ENCODE measurements around the gene SLC9C2.
"Not testable (repeated sequence)": the region's sequence is repeated elsewhere in the genome, so short reads cannot be mapped to it uniquely, and the experiment has no call there.

The SLC9C2 gene

GRCh38 chr1:173529106-173529505 lies 73.8 kb downstream of the SLC9C2 start:
- DNase-seq: no peak

DNA sequence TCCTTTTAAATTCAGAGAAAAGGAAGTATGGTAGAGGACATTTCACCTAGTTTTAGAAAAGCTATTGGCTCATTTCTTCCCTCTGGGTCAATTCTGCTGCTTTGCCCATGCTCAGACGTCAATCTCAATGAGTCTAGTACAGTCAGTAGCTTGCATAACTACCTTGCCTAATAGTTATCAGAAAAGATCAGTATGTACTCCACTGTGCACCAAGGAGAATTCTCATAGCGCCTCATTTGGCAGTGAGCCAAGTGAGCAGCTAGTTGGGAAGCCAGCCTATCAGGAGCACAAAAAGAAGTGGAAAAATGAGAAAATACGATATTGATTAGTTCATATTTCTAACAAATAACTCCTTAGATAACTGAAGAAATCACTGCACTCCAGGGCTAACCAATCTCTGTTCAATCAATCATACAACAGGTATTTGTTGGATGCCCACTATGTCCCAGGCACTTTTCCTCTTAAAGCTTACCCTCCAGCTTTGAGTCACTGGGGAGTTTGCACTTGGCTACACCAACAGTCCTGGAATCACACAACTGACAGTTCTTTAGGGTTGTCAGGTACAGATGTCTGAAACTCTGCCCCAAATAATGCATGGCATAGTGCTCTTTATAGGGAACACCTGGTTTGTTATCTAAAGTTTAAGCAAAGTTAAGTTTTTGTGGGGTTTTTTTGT lies 75.6 kb downstream of the SLC9C2 start:
- peak in 1 of 2 experiments; percentile 31 for DNase-seq

GRCh38 chr1:173525926-173526325 lies 76.9 kb downstream of the SLC9C2 start:
- no peak for DNase-seq

- no peak for DNase-seq
Observed at GRCh38 chr1:173523329-173523728, 79.5 kb downstream of the SLC9C2 start.

DNA sequence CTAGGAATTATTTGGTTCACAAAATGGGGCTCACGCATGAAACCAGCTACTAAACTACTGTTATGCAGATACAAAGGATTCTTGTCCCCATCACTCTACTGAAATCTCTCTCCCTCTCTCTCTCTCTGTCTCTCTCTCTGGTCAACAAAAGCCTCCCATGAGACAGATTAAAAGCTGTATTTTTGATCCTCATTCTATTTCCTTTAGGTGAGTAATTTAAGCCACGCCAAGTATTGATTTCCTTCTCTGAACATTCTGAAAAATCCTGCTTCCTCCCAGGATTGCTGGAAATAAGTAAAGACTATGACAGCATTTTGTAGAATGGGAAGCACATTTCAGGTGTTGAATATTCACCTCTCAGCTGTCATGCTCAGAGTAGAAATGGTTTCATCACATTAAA lies 82.1 kb downstream of the SLC9C2 start:
- DNase-seq: no peak

GRCh38 chr1:173514503-173514902 lies 88.4 kb downstream of the SLC9C2 start:
- DNase-seq: not testable (repeated sequence)

DNA sequence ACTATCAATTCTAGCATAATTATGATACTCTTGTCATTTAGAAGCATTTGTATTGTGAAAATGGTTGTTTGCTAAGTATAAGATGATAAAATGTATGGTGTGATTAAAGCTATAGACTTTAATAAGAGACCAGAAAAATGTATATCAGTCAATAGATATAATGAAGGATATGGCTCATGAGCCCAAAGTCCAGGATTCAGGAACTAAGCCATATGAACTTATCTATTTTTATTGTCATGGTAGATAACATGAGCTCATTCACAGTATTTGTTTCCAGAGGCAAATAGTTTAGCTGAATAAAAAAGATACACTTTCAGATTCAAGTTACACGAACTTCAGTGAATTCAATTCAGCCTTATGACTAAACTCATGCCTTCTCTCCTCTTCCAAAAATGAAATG lies 93.1 kb downstream of the SLC9C2 start:
- DNase-seq: no peak

- DNase-seq: no peak
Observed at GRCh38 chr1:173508541-173508940, 94.3 kb downstream of the SLC9C2 start.

DNA sequence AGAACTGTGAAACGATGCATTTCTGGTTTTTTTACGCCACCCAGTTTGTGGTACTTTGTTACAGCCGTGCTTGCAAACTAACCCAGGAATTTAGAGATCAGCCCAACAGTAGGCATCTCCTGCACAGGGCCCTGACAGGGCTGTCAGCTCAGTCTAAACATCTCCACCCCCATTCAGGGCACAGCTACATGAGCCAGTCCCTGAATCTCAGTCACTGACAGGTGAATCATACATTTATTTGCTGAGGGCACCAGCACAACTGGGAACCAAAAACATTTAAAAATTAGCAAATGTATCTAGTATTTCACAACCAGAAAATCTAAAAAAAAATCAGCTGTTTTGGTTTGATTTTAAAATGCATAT lies 95.0 kb downstream of the SLC9C2 start:
- DNase-seq: no peak

DNA sequence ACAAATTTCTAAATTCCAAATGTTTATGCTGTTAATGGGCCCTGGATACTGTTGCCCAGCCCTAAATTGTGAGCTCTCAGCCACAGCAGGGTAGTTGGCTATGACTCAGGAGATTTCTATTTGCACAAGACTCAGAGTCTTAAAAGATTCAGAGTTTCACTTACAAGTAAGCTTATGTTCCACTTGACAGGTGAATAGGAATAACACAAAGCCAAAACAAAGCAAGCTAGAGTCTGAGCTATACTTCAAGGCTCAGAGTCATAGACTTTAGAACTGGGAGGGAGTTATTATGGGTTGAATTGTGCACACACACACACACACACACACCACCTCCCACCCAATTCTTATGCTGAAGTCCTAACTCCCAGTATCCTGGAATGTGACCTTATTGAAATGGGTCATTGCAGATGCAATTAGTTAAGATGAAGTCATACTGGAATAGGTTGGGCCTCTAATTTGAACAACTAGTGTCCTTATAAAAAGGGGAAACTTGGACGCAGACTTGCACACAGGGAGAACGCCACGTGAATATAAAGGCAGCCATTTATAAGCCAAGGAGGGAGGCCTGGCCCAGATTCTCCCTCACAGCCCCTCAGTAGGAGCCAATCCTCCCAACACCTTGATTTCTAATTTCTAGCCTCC lies 95.5 kb downstream of the SLC9C2 start:
- DNase-seq: peak in 1 of 2 experiments; percentile 13

- peak in 1 of 2 experiments; percentile 3 for DNase-seq
Observed at GRCh38 chr1:173506437-173506836, 96.4 kb downstream of the SLC9C2 start.

- DNase-seq: no peak
Observed at GRCh38 chr1:173505391-173505790, 97.5 kb downstream of the SLC9C2 start.

DNA sequence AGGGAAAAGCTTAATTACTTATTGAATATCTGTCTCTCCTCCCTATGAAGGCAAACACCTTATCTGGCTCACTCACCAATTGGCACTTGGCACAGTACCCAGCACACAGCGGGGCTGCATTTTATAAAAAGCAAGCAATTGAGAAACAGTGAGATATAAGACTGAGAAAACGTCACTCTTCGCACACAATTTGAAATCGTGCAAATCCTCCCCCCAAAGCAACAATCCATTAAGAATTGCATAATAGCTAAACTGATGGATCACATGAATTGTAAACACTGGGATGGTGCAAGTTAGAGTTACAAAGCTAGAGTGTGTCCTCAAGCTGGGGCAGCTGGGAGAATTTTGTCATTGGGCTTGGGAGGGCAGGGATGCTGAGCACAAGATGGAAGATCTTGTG lies 98.6 kb downstream of the SLC9C2 start:
- peak in 1 of 2 experiments; percentile 25 for DNase-seq

DNA sequence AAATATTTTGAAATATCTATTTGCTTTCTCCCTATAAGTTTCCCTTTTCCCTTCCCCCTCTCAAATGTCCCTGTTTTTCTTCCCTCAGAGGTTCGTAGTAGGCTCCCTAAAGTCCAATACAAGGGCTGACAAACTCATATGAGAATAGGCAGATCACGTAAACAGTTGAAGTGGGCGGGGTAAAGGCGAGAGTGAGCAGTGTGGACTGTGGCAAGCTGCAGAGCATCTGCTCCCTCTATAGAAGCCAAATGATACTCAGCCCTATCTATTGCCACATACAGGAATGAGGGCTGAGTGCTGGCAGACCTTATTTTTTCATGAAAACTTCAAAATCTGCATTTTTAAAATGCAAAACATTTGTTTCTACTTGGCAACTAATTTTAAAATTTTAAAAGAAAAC lies 99.5 kb downstream of the SLC9C2 start:
- DNase-seq: peak; percentile 42 to 61

DNA sequence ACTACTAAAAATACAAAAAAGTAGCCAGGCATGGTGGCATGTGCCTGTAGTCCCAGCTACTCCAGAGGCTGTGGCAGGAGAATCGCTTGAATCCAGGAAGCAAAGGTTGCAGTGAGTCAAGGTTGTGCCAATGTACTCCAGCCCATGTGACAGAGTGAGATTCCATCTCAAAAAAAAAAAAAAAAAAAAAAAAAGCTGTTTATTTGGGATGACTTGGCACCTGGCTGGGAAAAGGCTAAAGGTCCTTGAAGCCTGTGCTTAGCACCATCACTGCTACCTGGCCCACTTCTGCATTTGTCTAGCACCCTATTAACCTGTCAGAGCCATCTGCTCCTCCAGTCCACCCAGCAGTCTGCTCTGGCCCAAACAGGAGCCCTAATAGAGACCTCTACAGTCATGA lies 100.8 kb downstream of the SLC9C2 start:
- DNase-seq: no peak

GRCh38 chr1:173499729-173500128 lies 103.1 kb downstream of the SLC9C2 start:
- no peak for DNase-seq

- no peak for DNase-seq
Observed at GRCh38 chr1:173496757-173497320, 106.0 kb downstream of the SLC9C2 start.

- no peak for DNase-seq
Observed at GRCh38 chr1:173495609-173496267, 107.1 kb downstream of the SLC9C2 start.

DNA sequence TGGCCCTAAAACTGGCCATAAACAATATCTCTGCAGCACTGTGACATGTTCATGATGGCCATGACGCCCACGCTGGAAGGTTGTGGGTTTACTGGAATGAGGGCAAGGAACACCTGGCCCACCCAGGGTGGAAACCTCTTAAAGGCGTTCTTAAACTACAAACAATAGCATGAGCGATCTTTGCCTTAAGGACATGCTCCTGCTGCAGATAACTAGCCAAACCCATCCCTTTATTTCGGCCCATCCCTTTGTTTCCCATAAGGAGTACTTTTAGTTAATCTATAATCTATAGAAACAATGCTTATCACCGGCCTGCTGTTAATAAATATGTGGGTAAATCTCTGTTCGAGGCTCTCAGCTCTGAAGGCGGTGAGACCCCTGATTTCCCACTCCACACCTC lies 109.7 kb downstream of the SLC9C2 start:
- not testable (repeated sequence) for DNase-seq

DNA sequence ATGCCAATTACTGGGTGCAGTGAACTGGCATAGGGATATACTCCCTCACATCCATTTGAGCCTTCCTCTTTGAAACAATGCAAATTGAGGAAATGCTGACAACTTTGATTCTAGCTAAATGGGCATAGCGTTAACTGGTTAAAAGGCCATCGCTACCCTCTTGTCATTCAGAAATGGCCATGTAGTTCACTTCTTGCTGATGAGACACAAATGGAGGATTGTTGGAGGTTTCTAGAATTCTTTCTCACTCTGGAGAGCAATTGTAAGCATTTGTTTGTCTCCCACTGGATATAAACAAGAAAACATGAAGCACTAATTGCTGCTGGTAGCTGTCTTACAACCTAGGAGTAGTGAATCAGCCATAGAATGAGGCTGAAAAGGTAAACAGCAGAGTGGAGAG lies 111.4 kb downstream of the SLC9C2 start:
- DNase-seq: no peak

DNA sequence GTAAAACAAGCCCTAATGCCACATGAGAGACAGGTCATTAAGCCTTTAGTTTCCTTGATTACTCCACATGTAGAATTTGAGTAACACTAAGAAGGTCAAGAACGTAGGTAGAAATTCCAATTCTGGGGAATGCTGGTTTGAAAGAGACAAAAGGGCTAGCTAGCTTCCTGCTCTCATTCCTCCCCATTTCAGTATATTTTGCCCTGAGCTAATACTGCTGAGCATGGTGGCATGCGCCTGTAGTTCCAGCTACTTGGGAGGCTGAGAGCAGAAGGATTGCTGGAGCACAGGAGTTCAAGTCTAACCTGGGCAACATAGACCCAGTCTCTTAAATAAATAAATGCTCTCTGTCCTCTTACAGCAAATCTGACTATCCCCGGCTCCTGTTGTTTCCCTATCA lies 112.9 kb downstream of the SLC9C2 start:
- no peak for DNase-seq

- no peak for DNase-seq
Observed at GRCh38 chr1:173489149-173489600, 113.7 kb downstream of the SLC9C2 start.

GRCh38 chr1:173488001-173488400 lies 114.9 kb downstream of the SLC9C2 start:
- DNase-seq: no peak

GRCh38 chr1:173485401-173485800 lies 117.5 kb downstream of the SLC9C2 start:
- no peak for DNase-seq
